Measurements from ENCODE around the gene FOSL2.

- TF ChIP-seq CTCF (tag by site-specific recombination; IDR thresholded peaks at IDR 0.05) (no peak), ZSCAN5A (tag by site-specific recombination; IDR thresholded peaks at IDR 0.05) (no peak), GFI1B (tag by site-specific recombination; IDR thresholded peaks at IDR 0.05) (no peak), REPIN1 (tag by site-specific recombination; IDR thresholded peaks at IDR 0.05; ENCODE audit: low read depth) (no peak)
Measured at GRCh38 chr2:28404086-28404485, 11.4 kb downstream of the FOSL2 start.

Data from HEK293 (cell line).